Esophagus mucosa (tissue), 1 donor: ENCODE results near the gene FARP1. TPM values are rescaled to one million over a fixed set of nuclear protein-coding genes. Genes with fewer than 3 reads are reported as not detected.

ENCODE experiments used
- ATAC-seq: fragments of 200-7000 bp; cut with Tn5 transposase; one replicate; pipeline ENCODE4 v1.9.1; 2020
- total RNA-seq: library from RNA; stranded (reverse); gene quantifications from one replicate; pipeline ENCODE4 v1.2.4, GENCODE V29; 2023
- donor health status: DM: yes; HTN: yes; CAD: no.

FARP1 gene
- total RNA-seq, 1 donor from 2014 or later: 6.2 TPM

- ATAC-seq: no peak
These were observed 8.0 kb upstream of the FARP1 start for GRCh38 chr13:98134901-98135300.

- ATAC-seq: no peak
These were observed 1.8 kb upstream of the FARP1 start for GRCh38 chr13:98141091-98141490.

GRCh38 chr13:98141509-98142379 is 1.1 kb upstream of the FARP1 start:
- ATAC-seq: no peak

- no peak for ATAC-seq
These were observed 261 bp downstream of the FARP1 start for GRCh38 chr13:98143157-98143553.

GRCh38 chr13:98143601-98144026 is 720 bp downstream of the FARP1 start:
- ATAC-seq: peak; percentile 11

GRCh38 chr13:98144027-98144741 is 1.3 kb downstream of the FARP1 start:
- no peak for ATAC-seq

- ATAC-seq: no peak
These were observed 2.0 kb downstream of the FARP1 start for GRCh38 chr13:98144801-98145350.

GRCh38 chr13:98147521-98147920 is 4.6 kb downstream of the FARP1 start:
- ATAC-seq: no peak

- no peak for ATAC-seq
These were observed 8.1 kb downstream of the FARP1 start for GRCh38 chr13:98150832-98151479.

- no peak for ATAC-seq
These were observed 12.7 kb downstream of the FARP1 start for GRCh38 chr13:98155475-98156109.

GRCh38 chr13:98156259-98156658 is 13.4 kb downstream of the FARP1 start:
- ATAC-seq: no peak

- ATAC-seq: no peak
These were observed 14.3 kb downstream of the FARP1 start for GRCh38 chr13:98157188-98157587.

- no peak for ATAC-seq
These were observed 14.7 kb downstream of the FARP1 start for GRCh38 chr13:98157609-98158008.

- no peak for ATAC-seq
These were observed 15.4 kb downstream of the FARP1 start for GRCh38 chr13:98158172-98158899.

- no peak for ATAC-seq
These were observed 20.0 kb downstream of the FARP1 start for GRCh38 chr13:98162935-98163334.

GRCh38 chr13:98169331-98169730 is 26.4 kb downstream of the FARP1 start:
- ATAC-seq: no peak

- ATAC-seq: no peak
These were observed 29.2 kb downstream of the FARP1 start for GRCh38 chr13:98171900-98172589.

GRCh38 chr13:98172590-98173422 is 29.9 kb downstream of the FARP1 start:
- ATAC-seq: no peak

GRCh38 chr13:98173431-98174152 is 30.7 kb downstream of the FARP1 start:
- ATAC-seq: peak; percentile 32

GRCh38 chr13:98174307-98174706 is 31.4 kb downstream of the FARP1 start:
- ATAC-seq: no peak
